GM21717 (cell line): ENCODE measurements around the gene MND1.

ENCODE experiments used
- ATAC-seq: cut with Tn5 transposase; IDR thresholded peaks from one replicate; pipeline ENCODE4 v1.9.1; 2021; ENCODE audit warnings: mild to moderate bottlenecking, moderate library complexity; ENCODE audit not compliant: unreplicated experiment

The MND1 gene

GRCh38 chr4:153346031-153346430 lies 1.5 kb downstream of the MND1 start:
- ATAC-seq, result no peak

- no peak for ATAC-seq
These were observed 2.1 kb downstream of the MND1 start for GRCh38 chr4:153346563-153346962.

- no peak for ATAC-seq
These were observed 2.6 kb downstream of the MND1 start for GRCh38 chr4:153347117-153347516.

- no peak for ATAC-seq
These were observed 3.5 kb downstream of the MND1 start for GRCh38 chr4:153348006-153348405.

- ATAC-seq, result no peak
These were observed 4.8 kb downstream of the MND1 start for GRCh38 chr4:153349206-153349805.

- ATAC-seq, result no peak
These were observed 17.7 kb downstream of the MND1 start for GRCh38 chr4:153362184-153362583.

GRCh38 chr4:153364061-153364460 lies 19.6 kb downstream of the MND1 start:
- no peak for ATAC-seq

GRCh38 chr4:153365003-153365402 lies 20.5 kb downstream of the MND1 start:
- no peak for ATAC-seq

GRCh38 chr4:153366486-153366885 lies 22.0 kb downstream of the MND1 start:
- no peak for ATAC-seq

- ATAC-seq, result no peak
These were observed 22.6 kb downstream of the MND1 start for GRCh38 chr4:153367092-153367491.

GRCh38 chr4:153369021-153369420 lies 24.5 kb downstream of the MND1 start:
- no peak for ATAC-seq

GRCh38 chr4:153371701-153372234 lies 27.3 kb downstream of the MND1 start:
- no peak for ATAC-seq

GRCh38 chr4:153372967-153373562 lies 28.6 kb downstream of the MND1 start:
- no peak for ATAC-seq

GRCh38 chr4:153374442-153374841 lies 30.0 kb downstream of the MND1 start:
- ATAC-seq, result no peak

GRCh38 chr4:153375303-153375702 lies 30.8 kb downstream of the MND1 start:
- no peak for ATAC-seq

- ATAC-seq, result no peak
These were observed 38.6 kb downstream of the MND1 start for GRCh38 chr4:153383131-153383530.

- ATAC-seq, result no peak
These were observed 39.7 kb downstream of the MND1 start for GRCh38 chr4:153384160-153384559.

GRCh38 chr4:153385784-153386183 lies 41.3 kb downstream of the MND1 start:
- ATAC-seq, result no peak

- ATAC-seq, result no peak
These were observed 43.5 kb downstream of the MND1 start for GRCh38 chr4:153387981-153388380.

GRCh38 chr4:153393397-153393796 lies 48.9 kb downstream of the MND1 start:
- no peak for ATAC-seq

- ATAC-seq, result no peak
These were observed 50.5 kb downstream of the MND1 start for GRCh38 chr4:153394945-153395344.

- ATAC-seq, result no peak
These were observed 54.2 kb downstream of the MND1 start for GRCh38 chr4:153398713-153399112.

GRCh38 chr4:153399358-153399757 lies 54.9 kb downstream of the MND1 start:
- ATAC-seq, result no peak
